Measurements from ENCODE around the gene ZNF638.

Gene ZNF638

DNA sequence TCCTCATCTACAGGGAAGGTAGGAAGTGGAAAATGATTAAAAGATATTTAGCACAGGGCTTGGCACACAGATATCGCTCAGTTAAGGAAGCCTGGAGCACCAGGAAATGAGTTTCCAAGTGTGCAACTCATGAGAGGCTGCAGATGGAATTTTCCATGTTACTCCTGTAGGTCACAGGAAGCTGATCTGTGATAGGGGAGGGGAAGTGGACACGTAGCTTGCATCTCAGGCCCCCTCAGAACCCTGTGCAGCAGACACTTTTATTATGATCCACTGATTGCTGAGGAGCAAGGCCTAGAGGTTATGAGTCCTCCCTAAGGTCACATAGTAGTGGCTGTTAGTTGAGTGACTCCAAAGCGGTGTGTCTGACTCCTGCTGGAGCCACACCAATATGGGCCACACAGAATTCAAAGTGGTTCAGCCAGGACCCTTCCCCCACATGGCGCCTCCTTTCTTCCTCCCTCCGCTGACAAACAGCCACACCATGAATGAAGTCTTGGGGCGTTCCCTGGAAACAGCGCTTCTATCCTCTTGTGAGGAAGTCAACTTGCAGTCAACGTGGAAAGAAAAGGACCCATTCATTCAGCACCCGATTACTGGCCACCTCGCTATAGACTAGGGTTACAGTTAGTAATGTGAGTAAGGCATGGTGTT, 143.3 kb downstream of the ZNF638 start:
- DNase-seq = no peak

DNA sequence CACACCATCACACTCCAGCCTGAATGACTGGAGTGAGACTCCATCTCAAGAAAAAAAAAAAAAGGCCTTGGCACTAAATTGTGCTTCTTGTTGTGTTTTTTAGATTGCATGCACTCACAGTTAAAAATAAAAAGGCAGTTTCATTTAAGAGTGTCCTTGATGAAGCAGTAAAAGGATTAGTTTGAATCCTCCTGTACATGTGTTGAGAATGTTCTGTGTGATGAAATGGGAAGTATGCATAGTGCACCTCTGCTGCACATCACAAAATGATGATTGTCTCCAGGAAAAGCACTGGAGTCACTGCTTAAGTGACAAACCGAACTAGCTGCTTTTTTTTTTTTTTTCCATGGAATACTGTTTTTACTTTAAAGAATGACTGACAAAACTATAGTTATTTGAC, 144.9 kb downstream of the ZNF638 start:
- no peak for DNase-seq

DNA sequence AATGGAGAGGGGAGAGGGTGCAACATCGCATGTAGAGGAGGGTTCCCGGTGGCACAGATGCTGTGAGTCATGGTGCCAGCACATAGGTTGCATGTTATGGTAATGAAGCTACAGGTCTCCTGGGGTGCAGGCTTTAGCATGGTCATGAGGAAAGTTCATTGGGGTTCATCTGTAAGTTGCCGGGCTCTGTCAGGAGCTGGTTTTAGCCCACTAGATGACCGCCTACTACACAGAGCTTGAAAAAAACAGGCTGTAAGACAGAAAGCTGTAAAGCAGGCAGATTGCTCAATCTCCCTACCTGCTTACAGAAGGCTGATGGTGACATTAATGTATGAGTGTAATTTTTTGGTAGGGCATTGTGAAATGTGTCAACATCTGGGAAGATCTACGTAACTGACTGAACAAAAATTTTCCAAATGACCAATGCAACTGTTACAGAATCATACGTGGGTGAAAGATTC, 145.7 kb downstream of the ZNF638 start:
- no peak for DNase-seq

DNA sequence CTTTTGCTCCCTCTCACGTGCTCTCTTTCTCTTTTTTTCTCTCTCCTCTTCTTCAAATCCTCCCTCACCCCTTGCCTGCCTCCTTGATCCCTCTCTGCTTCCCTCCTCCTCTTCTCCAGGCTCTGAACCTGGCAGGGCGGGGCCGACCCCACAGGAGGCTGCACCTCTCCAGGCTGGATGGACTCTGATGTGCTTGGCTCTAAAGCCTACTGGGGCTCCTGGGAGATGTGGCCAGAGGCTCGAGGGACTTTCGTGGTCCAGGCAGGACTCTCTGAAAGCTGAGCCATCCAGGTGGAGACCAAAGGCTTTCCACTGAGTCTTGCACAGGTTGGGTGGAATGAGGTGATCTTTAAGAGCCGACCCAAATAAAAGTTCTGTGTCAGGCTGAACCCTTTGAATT, 147.2 kb downstream of the ZNF638 start:
- no peak for DNase-seq

DNA sequence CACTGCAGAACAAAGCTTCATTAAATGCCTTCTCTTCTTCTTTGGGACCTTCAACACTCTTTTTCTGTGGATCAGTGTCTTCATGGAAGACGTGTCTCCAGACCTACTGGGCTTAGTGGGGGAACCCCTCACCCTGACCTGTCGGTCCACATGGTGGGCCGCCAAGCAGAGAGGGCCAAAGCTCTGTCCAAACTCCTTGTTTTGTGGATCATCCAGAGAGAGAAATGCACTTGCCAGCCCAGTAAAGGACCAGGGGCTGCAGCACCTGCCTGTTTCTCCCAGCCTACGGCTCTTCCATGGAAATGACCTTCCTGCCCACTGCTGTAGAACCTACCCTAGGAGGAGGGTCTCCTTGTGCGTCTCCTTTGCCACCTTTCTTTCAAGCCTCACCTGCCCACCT, 147.7 kb downstream of the ZNF638 start:
- no peak for DNase-seq

DNA sequence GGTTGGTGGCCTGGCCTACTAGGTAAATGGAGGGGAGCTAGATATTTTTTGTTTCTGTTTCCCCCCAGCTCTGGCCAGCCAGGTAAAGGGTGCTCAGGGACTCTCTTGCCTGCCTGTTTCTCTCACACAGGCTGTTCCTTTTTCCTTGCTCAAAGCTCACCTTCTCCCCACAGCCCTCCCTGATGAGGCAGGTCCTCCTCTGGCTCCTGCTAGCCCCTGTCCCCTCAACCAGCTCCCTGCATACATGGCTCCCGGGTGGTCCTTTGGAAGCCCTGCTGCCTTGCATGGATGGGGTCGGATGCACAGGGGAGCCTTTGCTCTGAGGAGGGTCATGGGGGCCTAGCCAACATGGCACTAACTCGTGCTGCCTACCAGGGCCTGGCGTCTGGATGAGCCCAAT, 149.5 kb downstream of the ZNF638 start:
- DNase-seq = no peak

DNA sequence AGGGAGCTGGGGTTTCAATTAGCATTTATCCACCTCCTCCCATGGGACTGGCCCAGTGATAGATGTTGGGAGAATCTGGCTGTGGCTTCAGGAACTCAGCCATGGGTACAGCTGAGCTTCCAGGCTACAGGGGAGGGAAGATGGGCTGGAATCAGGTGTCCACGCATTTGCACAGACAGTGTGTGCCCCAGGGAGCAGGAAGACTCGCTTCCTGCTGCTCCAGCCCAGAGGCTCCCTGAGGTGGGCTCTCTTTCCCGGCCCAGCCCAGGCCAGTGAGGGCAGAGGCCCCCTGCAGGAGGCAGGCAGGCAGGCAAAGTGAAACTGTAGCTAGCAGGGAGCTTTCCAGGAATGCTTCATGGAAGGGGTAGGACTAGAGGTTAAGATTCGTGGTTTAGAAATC, 150.5 kb downstream of the ZNF638 start:
- DNase-seq = no peak

DNA sequence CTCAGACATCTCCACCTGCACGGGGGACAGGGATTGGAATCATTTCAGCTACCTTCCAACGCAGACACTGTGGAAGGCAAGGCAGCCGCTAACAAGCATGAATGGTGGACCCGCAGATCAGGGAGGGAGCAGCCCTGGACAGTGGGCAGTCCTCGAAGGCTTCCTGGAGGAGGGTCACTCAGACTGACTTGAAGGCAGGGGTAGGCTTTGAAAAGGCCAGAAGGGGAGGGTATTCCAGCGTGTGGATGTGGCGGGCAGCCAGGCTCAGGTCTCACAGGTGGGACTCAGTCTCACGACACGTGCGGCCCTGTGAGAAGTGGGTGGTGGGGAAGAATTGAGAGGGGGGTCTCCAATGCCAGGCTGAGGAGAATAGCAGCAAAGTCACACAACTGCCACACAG, 151.7 kb downstream of the ZNF638 start:
- DNase-seq = no peak

DNA sequence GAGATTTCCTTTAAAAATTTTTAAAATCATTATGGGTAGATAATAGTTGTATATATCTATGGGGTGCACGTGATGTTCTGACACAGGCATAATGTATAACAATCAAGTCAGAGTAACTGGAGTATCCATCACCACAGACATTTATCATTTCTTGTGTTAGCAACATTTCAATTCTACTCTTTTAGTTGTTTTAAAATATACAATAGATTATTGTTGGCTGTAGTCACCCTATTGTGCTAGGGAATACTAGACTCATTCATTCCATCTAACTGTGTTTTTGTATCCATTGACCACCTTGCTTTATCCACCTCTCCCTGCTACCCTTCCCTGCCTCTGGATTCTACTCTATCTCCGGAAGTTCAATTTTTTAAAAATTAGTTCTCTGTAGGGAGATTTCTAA, 152.8 kb downstream of the ZNF638 start:
- DNase-seq = no peak
